Omental fat pad (tissue), 4 donors: ENCODE data around the gene CADPS2. TPM values are rescaled to one million over a fixed set of nuclear protein-coding genes. Genes with fewer than 3 reads are reported as not detected.

Experiments
- ATAC-seq: fragments of 150-250 bp; one replicate; pipeline ENCODE4 v1.9.1; 2016; ENCODE audit warnings: mild to moderate bottlenecking, moderate library complexity; ENCODE audit not compliant: low FRiP score
- DNase-seq: peaks from one replicate; pipeline ENCODE4 v3.0.0-alpha.2; 2019; ENCODE audit warnings: low spot score
- CTCF ChIP-seq, 3 donors: fragments of 450-650 bp; IDR thresholded peaks; one replicate each; pipeline ENCODE4 v1.5.1; 2016 to 2017; ENCODE audit warnings: antibody characterized with exemption in 3 of 3, mild to moderate bottlenecking in 3 of 3, moderate library complexity in 2 of 3
- total RNA-seq, 4 donors: library from RNA; depleted of rRNA; stranded (reverse); fragments of >200 nt; gene quantifications; one replicate each; pipeline ENCODE4 v1.1.0, GENCODE V29; 2016

CADPS2 gene
- total RNA-seq, 4 donors from 2014 or later = 15.3 to 41.9 (median 24.4) TPM

- ATAC-seq = no peak
- no peak for TF ChIP-seq CTCF (IDR thresholded peaks at IDR 0.05)
- DNase-seq = no peak
These were observed 213.7 kb downstream of the CADPS2 start for GRCh38 chr7:122672536-122672935.

GRCh38 chr7:122663733-122664132 lies 222.5 kb downstream of the CADPS2 start:
- no peak for ATAC-seq
- DNase-seq = no peak
- no peak for TF ChIP-seq CTCF (IDR thresholded peaks at IDR 0.05)

GRCh38 chr7:122658856-122659255 lies 227.4 kb downstream of the CADPS2 start:
- TF ChIP-seq CTCF (IDR thresholded peaks at IDR 0.05) = no peak
- ATAC-seq (no peak), DNase-seq (no peak)

- no peak for TF ChIP-seq CTCF (IDR thresholded peaks at IDR 0.05)
- DNase-seq (no peak), ATAC-seq (no peak)
These were observed 232.6 kb downstream of the CADPS2 start for GRCh38 chr7:122653685-122654084.

- ATAC-seq = no peak
- no peak for TF ChIP-seq CTCF (IDR thresholded peaks at IDR 0.05)
- no peak for DNase-seq
These were observed 233.4 kb downstream of the CADPS2 start for GRCh38 chr7:122652876-122653275.

GRCh38 chr7:122651451-122651850 lies 234.8 kb downstream of the CADPS2 start:
- ATAC-seq (no peak), DNase-seq (no peak)
- TF ChIP-seq CTCF (IDR thresholded peaks at IDR 0.05) = no peak

- ATAC-seq (no peak), DNase-seq (no peak)
- TF ChIP-seq CTCF (IDR thresholded peaks at IDR 0.05) = no peak
These were observed 243.0 kb downstream of the CADPS2 start for GRCh38 chr7:122643250-122643649.
